Measurements from ENCODE around the gene LYPD6B.

DNA sequence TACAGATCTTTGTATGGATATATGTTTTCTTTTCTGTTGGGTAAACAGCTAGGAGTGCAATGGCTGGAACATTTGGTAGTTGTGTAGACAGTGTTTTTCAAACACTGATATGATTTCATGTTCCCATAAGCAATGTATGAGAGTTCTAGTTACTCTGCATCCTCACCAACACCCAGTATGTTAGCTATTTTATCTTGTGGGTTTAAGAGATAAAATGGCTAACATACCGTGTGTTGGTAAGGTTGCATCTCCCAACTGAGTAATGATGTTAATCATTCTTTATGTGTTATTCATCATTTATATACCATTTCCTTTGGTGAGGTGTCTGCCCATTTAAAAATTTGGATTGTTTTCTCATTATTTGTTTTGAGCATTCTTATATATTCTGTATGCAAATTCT lies 65.7 kb downstream of the LYPD6B start:
- TF ChIP-seq CTCF (IDR thresholded peaks at IDR 0.05; ENCODE audit: poor library complexity) (no peak), EZH2 (IDR thresholded peaks at IDR 0.05; ENCODE audit: borderline replicate concordance) (no peak), EZH2phosphoT487 (IDR thresholded peaks at IDR 0.05; ENCODE audit: low read depth, severe bottlenecking, unreplicated experiment) (no peak)

Data from hepatocyte (in vitro differentiated cells).